NOMO-1 (cell line): ENCODE data around the gene USHBP1.

Source experiments
- DNase-seq, 2 experiments: peaks; one replicate each; lab custom pipeline; 2025; ENCODE audit not compliant: unreplicated experiment in 2 of 2; lab: John Stamatoyannopoulos, UW

Gene USHBP1

GRCh38 chr19:17215127-17215971 is 49.2 kb downstream of the USHBP1 start, which contains the start of gene USE1:
Gene USE1 (plus strand): TSS chr19:17215357. CDS start chr19:17215406, 49 bp downstream.
- peak; percentile 93 to 94 for DNase-seq

- no peak for DNase-seq
These were observed 49.9 kb downstream of the USHBP1 start for GRCh38 chr19:17214508-17215126.

- DNase-seq = no peak
These were observed 51.2 kb downstream of the USHBP1 start for GRCh38 chr19:17213334-17213733.

GRCh38 chr19:17211547-17212446 is 52.7 kb downstream of the USHBP1 start:
- no peak for DNase-seq

- DNase-seq = no peak
These were observed 54.2 kb downstream of the USHBP1 start for GRCh38 chr19:17210296-17210695.

GRCh38 chr19:17209126-17210036 is 55.2 kb downstream of the USHBP1 start:
- no peak for DNase-seq

- no peak for DNase-seq
These were observed 57.6 kb downstream of the USHBP1 start for GRCh38 chr19:17206736-17207581.

GRCh38 chr19:17205237-17206140 is 59.1 kb downstream of the USHBP1 start:
- peak; percentile 18 to 21 for DNase-seq

- DNase-seq = no peak
These were observed 61.8 kb downstream of the USHBP1 start for GRCh38 chr19:17202713-17203112.

- DNase-seq = no peak
These were observed 62.3 kb downstream of the USHBP1 start for GRCh38 chr19:17202249-17202648.

GRCh38 chr19:17200408-17201079 is 64.0 kb downstream of the USHBP1 start:
- DNase-seq = no peak
